H1 (cell line): Measurements from ENCODE around the gene PCTP. TPM values are rescaled to one million over a fixed set of nuclear protein-coding genes. Genes with fewer than 3 reads are reported as not detected.

ENCODE experiments used
- CBX8 ChIP-seq: fragments of 300-800, 300-1000 bp; sonication (generic); IDR thresholded peaks from 2 replicates; pipeline ENCODE4 v1.7.1; 2016; ENCODE audit warnings: low read depth, low read length, borderline replicate concordance
- CEBPB ChIP-seq: IDR thresholded peaks from 2 replicates; pipeline ENCODE4 v1.6.1; 2012; ENCODE audit warnings: low read depth, low read length
- CHD2 ChIP-seq: IDR thresholded peaks from 2 replicates; pipeline ENCODE4 v1.6.1; 2012; ENCODE audit warnings: low read length, improper control_type of control experiment
- JUN ChIP-seq: IDR thresholded peaks from 2 replicates; pipeline ENCODE4 v1.6.1; 2011; ENCODE audit warnings: low read depth, mild to moderate bottlenecking, improper control_type of control experiment, low read length
- RBBP5 ChIP-seq: IDR thresholded peaks from 2 replicates; pipeline ENCODE4 v1.7.1; 2012; ENCODE audit warnings: low read depth, mild to moderate bottlenecking, inconsistent platforms, low read length, moderate library complexity, borderline replicate concordance
- SIX5 ChIP-seq: IDR thresholded peaks from 2 replicates; pipeline ENCODE4 v1.6.1; 2011; ENCODE audit warnings: mild to moderate bottlenecking, low read depth, low read length
- SP2 ChIP-seq: IDR thresholded peaks from 2 replicates; pipeline ENCODE4 v1.6.1; 2012; ENCODE audit warnings: mild to moderate bottlenecking, low read length, inconsistent platforms
- TAF1 ChIP-seq: IDR thresholded peaks from 2 replicates; pipeline ENCODE4 v1.6.1; 2011; ENCODE audit warnings: mild to moderate bottlenecking, low read depth, low read length
- polyA plus RNA-seq, 7 experiments: library from polyadenylated mRNA; depleted of rRNA in 3 of 7; stranded (reverse) in 5 of 7; unstranded in 2 of 7; fragments of >200 nt in 5 of 7; fragments of 200-250 nt in 2 of 7; gene quantifications; 1 replicate in 5 of 7; 2 replicates in 1 of 7; 4 replicates in 1 of 7; pipeline versions ENCODE4 v1.2.1 to v1.2.3, GENCODE V29; 2011 to 2013; ENCODE audit warnings: missing spikeins in 2 of 7, mixed read lengths in 2 of 7
- total RNA-seq: library from RNA; stranded (reverse); fragmentation: NEBNext Ultra II Directional; extraction: Animal tissue kit (Norgen Biotek cat#: 25700); gene quantifications from 2 replicates; pipeline ENCODE4 v1.2.1, GENCODE V29; 2021
- TF ChIP-seq, protein P1 (sequence below): fragments of 300-600 bp; sonication (generic); IDR thresholded peaks from 2 replicates; pipeline ENCODE4 v1.7.1; 2012; ENCODE audit warnings: low read length, moderate library complexity, mild to moderate bottlenecking, inconsistent platforms; ENCODE audit not compliant: insufficient replicate concordance
- TF ChIP-seq, protein P2 (sequence below): IDR thresholded peaks from 2 replicates; pipeline ENCODE4 v1.6.1; 2011; ENCODE audit warnings: low read depth, mild to moderate bottlenecking, low read length; ENCODE audit not compliant: insufficient read depth
- TF ChIP-seq, protein P3 (sequence below): IDR thresholded peaks from 2 replicates; pipeline ENCODE4 v1.6.1; 2012; ENCODE audit warnings: inconsistent platforms

The PCTP gene
- total and polyA plus RNA-seq, 2 of the 8 experiments (the other 6 are each of a cell fraction or from before 2014, with no cell fraction given): 14.1 to 14.6 TPM

DNA sequence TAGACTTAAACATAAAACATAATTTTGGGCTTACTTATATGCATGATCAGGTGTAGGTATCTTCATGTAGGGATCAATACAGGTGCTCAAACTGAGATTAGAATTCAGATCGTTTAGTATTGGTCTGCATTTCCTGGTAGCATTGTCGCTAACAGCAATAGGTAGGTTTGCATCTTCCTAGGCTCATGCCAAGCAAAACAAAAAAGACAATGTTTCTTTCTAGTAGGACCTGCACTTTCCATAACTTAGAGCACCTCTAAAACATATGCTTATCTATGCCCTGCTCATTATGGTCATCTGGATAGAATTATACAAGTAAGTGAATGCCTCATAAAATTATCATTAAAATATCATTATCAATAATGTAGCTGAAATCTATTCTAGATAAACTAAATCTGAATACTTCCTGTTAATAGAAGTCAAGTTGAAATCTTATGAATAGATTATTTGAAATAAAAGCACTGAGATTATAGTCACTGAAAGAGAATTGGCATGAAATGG is 26.7 kb downstream of the PCTP start (continued):
- TF ChIP-seq, protein P1, sequence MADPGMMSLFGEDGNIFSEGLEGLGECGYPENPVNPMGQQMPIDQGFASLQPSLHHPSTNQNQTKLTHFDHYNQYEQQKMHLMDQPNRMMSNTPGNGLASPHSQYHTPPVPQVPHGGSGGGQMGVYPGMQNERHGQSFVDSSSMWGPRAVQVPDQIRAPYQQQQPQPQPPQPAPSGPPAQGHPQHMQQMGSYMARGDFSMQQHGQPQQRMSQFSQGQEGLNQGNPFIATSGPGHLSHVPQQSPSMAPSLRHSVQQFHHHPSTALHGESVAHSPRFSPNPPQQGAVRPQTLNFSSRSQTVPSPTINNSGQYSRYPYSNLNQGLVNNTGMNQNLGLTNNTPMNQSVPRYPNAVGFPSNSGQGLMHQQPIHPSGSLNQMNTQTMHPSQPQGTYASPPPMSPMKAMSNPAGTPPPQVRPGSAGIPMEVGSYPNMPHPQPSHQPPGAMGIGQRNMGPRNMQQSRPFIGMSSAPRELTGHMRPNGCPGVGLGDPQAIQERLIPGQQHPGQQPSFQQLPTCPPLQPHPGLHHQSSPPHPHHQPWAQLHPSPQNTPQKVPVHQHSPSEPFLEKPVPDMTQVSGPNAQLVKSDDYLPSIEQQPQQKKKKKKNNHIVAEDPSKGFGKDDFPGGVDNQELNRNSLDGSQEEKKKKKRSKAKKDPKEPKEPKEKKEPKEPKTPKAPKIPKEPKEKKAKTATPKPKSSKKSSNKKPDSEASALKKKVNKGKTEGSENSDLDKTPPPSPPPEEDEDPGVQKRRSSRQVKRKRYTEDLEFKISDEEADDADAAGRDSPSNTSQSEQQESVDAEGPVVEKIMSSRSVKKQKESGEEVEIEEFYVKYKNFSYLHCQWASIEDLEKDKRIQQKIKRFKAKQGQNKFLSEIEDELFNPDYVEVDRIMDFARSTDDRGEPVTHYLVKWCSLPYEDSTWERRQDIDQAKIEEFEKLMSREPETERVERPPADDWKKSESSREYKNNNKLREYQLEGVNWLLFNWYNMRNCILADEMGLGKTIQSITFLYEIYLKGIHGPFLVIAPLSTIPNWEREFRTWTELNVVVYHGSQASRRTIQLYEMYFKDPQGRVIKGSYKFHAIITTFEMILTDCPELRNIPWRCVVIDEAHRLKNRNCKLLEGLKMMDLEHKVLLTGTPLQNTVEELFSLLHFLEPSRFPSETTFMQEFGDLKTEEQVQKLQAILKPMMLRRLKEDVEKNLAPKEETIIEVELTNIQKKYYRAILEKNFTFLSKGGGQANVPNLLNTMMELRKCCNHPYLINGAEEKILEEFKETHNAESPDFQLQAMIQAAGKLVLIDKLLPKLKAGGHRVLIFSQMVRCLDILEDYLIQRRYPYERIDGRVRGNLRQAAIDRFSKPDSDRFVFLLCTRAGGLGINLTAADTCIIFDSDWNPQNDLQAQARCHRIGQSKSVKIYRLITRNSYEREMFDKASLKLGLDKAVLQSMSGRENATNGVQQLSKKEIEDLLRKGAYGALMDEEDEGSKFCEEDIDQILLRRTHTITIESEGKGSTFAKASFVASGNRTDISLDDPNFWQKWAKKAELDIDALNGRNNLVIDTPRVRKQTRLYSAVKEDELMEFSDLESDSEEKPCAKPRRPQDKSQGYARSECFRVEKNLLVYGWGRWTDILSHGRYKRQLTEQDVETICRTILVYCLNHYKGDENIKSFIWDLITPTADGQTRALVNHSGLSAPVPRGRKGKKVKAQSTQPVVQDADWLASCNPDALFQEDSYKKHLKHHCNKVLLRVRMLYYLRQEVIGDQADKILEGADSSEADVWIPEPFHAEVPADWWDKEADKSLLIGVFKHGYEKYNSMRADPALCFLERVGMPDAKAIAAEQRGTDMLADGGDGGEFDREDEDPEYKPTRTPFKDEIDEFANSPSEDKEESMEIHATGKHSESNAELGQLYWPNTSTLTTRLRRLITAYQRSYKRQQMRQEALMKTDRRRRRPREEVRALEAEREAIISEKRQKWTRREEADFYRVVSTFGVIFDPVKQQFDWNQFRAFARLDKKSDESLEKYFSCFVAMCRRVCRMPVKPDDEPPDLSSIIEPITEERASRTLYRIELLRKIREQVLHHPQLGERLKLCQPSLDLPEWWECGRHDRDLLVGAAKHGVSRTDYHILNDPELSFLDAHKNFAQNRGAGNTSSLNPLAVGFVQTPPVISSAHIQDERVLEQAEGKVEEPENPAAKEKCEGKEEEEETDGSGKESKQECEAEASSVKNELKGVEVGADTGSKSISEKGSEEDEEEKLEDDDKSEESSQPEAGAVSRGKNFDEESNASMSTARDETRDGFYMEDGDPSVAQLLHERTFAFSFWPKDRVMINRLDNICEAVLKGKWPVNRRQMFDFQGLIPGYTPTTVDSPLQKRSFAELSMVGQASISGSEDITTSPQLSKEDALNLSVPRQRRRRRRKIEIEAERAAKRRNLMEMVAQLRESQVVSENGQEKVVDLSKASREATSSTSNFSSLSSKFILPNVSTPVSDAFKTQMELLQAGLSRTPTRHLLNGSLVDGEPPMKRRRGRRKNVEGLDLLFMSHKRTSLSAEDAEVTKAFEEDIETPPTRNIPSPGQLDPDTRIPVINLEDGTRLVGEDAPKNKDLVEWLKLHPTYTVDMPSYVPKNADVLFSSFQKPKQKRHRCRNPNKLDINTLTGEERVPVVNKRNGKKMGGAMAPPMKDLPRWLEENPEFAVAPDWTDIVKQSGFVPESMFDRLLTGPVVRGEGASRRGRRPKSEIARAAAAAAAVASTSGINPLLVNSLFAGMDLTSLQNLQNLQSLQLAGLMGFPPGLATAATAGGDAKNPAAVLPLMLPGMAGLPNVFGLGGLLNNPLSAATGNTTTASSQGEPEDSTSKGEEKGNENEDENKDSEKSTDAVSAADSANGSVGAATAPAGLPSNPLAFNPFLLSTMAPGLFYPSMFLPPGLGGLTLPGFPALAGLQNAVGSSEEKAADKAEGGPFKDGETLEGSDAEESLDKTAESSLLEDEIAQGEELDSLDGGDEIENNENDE: no peak
- TF ChIP-seq JUN (no peak), CBX8 (no peak), CHD2 (no peak), CEBPB (no peak), TAF1 (no peak), SP2 (no peak), RBBP5 (no peak), SIX5 (no peak)
- TF ChIP-seq, protein P2, sequence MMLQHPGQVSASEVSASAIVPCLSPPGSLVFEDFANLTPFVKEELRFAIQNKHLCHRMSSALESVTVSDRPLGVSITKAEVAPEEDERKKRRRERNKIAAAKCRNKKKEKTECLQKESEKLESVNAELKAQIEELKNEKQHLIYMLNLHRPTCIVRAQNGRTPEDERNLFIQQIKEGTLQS: no peak
- TF ChIP-seq, protein P3, sequence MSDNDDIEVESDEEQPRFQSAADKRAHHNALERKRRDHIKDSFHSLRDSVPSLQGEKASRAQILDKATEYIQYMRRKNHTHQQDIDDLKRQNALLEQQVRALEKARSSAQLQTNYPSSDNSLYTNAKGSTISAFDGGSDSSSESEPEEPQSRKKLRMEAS: no peak
